HG03565 (cell line): ENCODE measurements around the gene LPCAT2.
"Not testable (repeated sequence)": the region's sequence is repeated elsewhere in the genome, so short reads cannot be mapped to it uniquely, and the experiment has no call there.

Experiments used
- ATAC-seq: cut with Tn5 transposase; IDR thresholded peaks from one replicate; pipeline ENCODE4 v1.9.1; 2021; ENCODE audit warnings: mild to moderate bottlenecking, moderate library complexity; ENCODE audit not compliant: unreplicated experiment

LPCAT2 gene

DNA sequence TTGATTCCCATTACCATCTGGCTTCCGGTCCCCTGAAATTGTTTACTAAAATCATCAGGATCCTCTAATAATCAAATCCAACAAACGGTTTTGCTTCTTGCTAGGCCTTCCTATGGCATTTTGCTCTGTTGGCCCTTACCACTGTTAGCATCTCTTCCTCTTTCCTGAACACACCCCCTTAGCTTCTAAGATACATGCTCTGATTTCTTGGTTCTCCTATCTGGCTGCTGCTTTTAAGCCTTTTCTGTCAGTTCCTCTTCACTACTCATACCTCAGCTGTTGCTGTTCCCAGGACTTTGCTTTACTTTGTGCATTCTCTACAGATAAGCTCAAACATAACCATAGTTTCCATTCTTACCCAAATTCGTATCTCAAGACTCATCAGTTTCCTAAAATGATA is 69.0 kb downstream of the LPCAT2 start:
- no peak for ATAC-seq

DNA sequence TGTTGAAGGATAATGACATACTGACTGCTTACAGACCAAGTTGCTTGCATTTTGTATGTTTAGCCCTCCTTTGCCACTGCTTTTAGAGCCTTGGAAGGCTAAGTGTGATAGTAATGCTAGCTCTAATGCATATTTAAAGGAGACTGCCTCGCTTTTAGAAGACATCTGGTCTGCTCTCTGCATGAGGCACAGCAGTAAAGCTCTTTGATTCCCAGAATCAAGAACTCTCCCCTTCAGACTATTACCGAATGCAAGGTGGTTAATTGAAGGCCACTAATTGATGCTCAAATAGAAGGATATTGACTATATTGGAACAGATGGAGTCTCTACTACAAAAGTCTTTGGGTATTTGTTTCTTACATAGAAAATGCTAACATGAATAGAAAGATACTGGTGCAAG is 76.8 kb downstream of the LPCAT2 start:
- no peak for ATAC-seq

DNA sequence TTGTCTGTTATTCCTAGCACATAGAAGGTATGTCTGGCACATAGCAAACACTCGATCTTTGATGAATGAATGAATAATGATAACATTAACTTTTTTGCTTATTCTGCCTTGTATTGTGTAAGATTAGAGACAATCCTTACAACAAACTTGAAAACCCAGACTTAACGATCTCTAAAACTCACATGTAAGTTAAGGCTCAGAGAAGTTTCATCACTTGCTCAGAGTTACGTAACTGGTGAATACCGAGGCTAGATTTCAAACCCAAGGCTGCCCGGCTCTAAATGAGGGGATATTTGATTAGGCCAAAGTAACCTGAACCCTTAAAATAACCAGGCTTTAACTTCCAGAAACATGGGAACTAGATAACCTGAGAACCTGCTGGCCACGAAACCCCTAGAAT is 79.9 kb downstream of the LPCAT2 start:
- no peak for ATAC-seq

DNA sequence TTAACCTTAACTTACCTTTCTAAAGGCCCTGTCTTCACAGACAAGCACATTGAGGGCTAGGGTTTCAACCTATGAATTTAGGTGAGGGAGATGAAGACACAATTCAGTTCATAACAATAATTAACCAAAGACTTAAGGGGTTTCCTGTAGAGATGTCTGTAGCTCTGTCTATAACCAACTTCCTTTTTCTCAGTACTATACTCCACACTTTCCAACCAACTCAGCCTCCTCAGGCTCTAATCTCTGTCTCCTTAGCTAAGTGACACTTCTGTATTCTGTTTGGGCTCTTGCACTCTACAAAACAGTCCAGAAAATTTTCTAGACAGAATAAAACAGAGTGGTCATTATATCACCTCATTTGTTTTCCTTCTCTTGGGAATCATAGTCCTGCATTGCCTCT is 83.4 kb downstream of the LPCAT2 start:
- no peak for ATAC-seq

DNA sequence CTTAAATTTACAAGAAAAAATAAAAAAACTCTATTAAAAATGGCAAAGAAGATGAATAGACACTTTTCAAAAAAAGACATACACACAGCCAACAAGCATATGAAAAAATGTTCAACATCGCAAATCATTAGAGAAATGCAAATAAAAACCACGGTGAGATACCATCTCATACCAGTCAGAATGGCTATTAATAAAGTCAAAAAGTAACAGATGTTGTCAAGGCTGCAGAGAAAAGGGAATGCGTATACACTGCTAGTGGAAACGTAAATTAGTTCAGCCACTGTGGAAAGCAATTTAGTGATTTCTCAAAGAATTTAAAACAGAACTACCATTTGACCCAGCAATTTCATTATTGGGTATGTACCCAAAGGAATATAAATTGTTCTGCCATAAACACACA is 89.1 kb downstream of the LPCAT2 start:
- no peak for ATAC-seq

DNA sequence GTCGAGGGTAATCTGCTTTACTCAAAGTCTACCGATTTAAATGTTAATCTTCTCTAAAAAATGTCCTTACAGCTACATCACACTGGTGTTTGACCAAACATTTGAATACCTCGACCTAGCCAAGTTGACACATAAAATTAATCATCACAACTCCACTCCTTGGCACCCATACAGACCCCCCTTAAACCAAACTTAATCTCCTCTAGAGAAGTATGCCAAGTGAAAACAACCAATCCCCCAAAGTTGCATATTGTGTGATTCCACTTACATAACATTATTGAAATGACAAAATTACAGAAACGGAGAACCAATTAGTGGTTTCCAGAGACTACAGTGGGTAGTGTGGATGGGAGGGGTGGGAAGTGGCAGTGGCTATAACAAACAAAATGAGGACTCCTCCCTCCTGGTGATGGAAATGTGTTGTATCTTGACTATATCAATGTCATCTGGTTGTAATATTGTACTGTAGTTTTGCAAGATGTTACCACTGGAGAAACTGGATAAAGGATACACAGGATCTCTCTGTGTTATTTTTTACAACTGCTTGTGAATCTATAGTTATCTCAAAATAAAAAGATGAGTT is 97.0 kb downstream of the LPCAT2 start:
- no peak for ATAC-seq

DNA sequence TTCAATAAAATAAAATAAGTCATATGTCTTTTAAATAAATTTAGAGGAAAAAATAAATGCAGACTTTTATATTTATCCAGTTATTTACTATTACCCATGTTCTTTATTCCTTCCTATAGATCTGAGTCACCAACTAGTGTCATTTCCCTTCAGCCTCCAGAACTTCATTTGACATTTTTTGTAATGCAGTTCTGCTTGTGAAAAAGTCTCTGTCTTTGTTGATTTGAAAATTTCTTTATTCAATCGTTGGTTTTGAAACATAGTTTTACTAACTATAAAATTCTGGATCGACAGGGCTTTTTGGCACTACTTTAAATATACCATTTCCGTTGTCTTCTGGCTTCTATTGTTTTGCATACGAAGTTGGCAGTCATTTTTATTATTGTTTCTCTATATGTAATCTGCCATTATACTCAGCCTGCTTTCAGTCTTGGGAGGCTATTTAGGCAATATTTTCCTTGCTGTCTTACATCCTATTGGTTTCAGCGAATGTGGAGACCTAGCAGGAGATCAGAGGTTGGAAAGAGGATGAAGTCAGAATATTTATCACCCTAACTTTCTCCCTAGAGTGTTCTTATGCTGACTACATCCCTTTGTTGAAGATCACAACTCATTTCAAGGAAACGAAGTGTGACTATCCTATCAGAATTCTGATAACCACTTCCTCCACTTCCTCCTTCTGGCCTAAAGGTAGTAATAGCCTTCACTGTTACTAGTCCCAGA is 104.9 kb downstream of the LPCAT2 start:
- ATAC-seq, result no peak

DNA sequence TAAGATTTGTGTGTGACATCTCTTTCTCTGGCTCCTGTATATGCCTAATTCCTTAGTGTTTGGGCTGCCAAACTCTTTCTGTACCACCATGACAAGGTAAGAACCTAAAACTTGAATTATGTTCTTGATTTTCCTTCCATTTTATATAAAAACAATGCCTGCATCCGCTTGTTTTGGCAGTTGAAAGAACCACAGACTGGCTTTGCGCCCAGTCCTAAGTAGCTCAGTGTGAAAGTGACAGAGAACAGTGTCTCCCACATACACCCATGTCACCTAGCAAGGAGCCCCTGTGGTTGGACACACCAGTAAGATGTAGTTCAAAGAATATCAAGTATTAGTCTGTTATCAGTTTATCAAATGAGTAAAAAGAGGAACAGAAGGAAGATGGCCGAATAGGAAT is 106.2 kb downstream of the LPCAT2 start:
- no peak for ATAC-seq

DNA sequence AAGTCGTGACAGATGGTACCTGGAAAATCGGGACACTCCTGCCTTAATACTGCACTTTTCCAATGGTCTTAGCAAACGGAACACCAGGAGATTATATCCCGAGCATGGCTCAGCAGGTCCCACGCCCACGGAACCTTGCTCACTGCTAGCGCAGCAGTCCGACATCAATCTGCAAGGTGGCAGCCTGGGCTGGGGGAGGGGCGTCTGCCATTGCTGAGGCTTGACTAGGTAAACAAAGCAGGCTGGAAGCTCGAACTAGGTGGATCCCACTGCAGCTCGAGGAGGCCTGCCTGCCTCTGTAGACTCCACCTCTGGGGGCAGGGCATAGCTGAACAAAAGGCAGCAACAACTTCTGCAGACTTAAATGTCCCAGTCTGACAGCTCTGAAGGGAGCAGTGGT is 106.8 kb downstream of the LPCAT2 start:
- not testable (repeated sequence) for ATAC-seq

DNA sequence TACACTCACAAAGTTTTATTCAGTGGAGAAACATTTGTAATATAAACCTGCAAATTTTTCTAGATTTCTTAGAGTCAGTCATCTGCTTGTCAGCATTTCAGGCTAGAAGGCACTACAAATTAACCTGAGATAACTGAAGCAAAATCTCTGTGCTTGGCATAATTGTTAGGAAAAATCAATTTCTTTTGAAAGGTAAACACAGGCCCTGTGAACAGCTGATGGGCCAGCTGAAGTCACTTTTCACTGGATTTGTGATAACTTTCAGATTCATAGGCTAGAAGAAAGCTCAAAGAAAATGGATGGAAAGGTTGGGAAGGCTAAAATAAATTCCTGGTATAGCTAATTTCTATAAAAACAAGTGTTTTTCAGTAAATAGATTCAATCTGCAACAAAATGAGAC is 112.9 kb downstream of the LPCAT2 start:
- no peak for ATAC-seq

DNA sequence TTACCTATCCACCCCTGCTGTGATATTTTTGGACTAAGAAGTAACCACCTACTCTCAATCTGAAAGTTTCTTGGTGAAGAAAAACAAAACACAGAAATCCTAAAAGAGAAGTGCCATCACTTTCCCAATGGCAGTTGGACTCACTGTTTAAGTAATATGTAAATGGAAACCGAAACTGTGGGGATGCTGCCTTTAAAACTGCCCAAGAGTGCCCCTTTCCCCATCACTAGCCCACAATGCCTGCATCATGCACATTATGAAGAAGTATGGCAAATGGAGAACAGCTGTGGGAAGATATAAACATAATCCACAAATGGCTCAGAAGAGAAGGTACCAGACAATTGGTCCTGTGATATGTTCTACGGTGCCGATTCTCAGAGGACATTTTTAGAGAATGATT is 113.4 kb downstream of the LPCAT2 start:
- ATAC-seq, result no peak

DNA sequence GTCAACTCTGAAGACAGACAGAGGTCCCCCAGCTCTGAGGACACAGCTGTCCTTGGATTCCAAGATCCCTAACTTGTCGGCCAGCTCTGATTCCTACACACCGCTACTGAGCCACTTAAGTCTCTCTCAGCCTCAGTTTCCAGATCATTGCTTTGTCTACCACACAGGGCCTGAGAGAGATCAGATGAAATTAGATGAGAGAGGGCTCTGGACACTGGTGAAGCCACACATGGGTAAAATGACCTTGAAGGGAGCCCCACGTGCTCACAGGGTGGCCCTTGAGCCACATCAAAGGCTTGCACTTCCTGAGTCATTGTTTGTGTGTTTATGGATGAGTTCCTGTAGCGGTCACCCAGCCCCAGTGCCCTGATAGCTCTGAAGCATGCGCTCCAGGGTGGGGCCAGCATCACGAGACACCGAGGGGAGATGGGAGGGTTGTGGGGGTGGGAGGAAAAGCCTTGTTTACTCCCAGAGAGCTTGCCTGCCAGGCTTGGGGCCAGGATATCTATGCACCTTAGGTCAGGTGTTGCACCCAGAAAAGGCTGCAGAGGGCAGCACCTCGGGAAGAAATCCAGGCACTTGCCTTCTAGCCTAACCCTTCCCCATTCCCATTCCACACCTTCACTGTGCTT is 114.2 kb downstream of the LPCAT2 start:
- ATAC-seq, result no peak

DNA sequence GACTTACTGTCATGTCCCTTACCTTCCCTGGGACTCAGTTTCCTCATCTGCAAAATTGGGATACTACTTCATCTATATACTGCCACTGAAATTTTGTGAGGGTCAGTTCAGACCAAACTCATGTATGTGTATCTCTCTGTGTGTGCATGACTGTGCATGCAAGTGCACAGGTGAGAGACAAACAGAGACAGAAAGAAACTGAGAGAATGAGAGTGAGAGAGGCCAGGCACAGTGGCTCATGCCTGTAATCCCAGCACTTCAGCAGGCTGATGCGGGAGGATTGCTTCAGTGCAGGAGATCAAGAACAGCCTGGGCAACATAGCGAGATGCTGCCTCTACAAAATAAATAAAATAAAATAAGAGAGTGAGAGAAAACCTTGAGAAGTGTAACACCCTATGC is 114.8 kb downstream of the LPCAT2 start:
- ATAC-seq, result no peak

DNA sequence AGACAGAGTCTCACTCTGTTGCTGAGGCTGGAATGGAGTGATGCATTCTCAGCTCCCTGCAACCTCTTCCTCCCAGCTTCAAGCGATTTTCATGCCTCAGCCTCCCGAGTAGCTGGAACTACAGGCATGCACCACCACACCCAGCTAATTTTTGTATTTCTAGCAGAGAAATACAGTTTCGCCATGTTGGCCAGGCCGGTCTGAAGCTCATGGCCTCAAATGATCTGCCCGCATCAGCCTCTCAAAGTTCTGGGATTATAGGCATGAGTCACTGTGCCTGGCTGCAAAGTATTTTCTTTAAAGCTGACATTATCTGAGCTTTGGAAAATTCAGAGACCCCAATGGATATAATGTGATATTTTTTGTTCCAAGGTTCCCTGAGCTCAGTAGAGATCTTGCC is 115.8 kb downstream of the LPCAT2 start:
- ATAC-seq, result no peak

DNA sequence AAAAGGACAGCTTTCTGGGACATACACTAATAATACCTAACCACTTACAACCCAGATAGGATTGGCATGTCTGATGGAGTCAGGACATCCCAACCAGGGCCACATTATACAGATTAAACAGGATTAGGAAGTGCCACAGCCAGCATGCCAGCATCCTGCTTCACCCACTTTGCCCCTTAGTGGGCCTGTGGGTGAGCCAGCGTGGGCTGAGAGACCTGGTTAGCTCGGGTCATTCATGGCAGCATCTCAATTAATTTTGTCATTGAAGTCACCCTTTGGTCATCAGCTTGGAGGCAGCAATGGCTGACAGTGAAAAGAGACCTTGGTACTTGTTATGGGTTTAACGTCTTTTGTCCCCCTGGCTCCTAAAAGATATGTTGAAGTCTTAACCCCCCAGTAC is 117.0 kb downstream of the LPCAT2 start:
- ATAC-seq, result no peak

DNA sequence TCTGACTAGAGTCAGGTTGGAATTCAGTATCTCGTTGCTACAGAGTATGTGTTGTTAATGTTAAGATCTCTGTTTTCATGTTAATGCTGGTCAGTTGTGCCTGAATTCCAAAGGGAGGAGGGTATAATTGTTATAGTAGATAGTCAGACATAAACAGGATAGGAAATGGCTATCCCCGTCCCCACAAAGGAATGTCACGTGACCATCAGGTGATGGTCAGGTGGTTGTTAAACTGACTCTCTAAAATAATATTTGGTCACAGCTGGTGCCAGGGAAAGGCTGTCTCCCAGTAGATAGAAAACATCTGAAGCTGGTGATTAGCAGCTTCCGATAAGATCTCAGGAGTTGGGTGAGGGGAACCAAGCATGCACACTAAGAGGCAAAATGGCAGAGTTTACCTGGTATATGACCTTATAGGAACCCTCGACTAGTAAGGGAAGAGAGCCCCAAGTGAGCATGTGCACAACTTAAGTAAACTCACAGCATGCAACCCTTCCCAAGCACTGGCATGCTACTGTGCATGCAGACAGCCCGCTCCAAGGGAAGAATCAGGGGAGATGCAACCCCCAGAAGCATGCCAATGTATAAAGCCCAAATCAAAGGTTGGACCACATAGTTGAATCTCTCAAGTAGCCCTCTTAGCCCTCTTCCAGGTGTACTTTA is 119.6 kb downstream of the LPCAT2 start:
- ATAC-seq, result no peak

DNA sequence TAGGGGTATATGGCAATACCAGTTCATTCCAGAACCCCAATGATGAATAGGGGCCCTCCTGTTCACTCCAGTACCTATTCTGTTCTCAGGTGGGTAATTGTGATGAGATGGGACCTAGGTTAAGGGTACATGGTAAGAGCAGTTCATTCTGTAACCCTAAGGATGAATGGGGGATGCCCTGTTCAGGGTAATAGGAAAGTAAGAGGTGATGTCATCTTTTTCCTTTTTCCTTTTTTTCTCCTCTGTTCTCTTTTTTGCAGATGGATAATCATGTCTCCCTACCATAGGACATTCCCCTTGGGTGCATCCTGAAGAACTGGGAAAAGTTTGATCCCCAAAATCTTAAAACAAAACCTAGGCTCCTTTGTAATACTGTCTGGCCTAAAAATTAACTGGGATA is 121.9 kb downstream of the LPCAT2 start:
- no peak for ATAC-seq

DNA sequence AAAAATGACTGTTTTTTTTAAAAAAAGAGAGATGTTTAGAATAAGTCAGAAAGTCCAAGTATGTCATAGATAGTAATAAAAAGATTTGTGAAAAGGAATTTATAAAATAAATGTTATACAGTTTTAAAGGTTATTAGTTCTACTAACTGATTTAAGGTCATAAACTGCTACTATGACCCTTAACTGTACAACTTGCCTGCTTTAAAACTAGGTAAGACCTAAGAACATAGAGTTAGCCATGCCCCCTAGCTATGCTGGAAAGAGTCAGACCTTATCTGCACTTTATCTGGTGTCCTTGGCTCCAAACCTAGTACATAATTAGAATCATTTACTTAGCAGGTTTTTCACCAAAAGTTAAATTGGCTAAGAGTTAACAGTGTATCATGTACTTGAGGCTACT is 123.4 kb downstream of the LPCAT2 start:
- ATAC-seq, result no peak

DNA sequence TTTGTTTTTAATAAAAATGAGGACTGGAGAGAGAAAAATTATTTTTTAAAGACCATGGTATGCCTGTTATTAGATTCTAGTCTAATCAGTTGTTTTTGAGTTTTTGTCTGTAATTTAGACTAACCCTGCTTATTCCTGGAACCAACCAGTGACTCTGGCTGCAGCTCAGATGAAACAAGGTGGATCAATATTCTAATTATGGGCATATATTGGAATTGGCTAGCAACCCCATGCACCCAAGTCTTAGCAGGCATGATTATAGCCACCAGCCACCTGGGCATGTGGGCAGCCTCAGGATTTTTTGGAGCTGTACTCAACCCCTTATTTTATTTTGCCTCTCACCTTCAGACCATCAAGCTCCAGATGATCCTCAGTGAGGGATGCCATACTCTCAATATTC is 125.3 kb downstream of the LPCAT2 start:
- no peak for ATAC-seq
